ENCODE data around the gene ZBTB11.

DNA sequence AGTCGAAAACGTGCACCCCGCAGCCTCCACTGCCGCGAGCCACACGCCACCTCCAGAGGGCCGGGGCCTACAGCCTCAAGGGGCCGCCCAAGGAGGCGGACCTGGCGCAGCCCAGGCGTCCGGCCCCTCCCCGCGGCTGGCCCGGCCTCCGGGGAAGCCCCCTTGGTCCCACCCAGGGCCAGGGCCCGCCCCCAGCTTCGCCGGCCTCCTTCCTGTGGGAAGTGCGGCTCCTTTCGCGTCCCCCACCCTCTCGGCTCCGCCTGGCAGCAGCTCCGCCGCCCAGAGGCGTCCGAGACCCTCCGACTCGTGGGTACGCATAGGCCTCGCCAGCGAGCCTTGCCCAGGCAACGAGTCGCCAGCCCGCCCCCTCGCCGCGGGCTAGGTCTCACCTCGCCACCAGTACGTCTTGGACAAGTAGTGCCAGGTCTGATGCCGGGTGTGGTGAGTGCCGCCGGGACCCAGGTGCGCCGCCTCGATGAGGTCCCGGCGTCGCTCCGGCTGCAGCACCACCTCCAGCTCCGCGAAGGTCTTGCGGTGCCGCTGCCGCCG lies 642 bp downstream of the ZBTB11 start:
- TF ChIP-seq, protein P1, sequence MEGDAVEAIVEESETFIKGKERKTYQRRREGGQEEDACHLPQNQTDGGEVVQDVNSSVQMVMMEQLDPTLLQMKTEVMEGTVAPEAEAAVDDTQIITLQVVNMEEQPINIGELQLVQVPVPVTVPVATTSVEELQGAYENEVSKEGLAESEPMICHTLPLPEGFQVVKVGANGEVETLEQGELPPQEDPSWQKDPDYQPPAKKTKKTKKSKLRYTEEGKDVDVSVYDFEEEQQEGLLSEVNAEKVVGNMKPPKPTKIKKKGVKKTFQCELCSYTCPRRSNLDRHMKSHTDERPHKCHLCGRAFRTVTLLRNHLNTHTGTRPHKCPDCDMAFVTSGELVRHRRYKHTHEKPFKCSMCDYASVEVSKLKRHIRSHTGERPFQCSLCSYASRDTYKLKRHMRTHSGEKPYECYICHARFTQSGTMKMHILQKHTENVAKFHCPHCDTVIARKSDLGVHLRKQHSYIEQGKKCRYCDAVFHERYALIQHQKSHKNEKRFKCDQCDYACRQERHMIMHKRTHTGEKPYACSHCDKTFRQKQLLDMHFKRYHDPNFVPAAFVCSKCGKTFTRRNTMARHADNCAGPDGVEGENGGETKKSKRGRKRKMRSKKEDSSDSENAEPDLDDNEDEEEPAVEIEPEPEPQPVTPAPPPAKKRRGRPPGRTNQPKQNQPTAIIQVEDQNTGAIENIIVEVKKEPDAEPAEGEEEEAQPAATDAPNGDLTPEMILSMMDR (IDR thresholded peaks at IDR 0.05) = no peak
- TF ChIP-seq POLR2A (IDR thresholded peaks at IDR 0.05) = no peak

All from lower leg skin (tissue), 3 donors.